VCaP (cell line): Measurements from ENCODE around the gene PFDN2.
"Not testable (repeated sequence)": the region's sequence is repeated elsewhere in the genome, so short reads cannot be mapped to it uniquely, and the experiment has no call there.

Experiments used
- H3K27ac ChIP-seq: fragments of 450-650 bp; 2 replicates; pipeline ENCODE4 v1.5.1; 2017
- CTCF ChIP-seq: fragments of 450-650 bp; conservative IDR thresholded peaks from 2 replicates; pipeline ENCODE4 v1.5.1; 2017; ENCODE audit warnings: mild to moderate bottlenecking, moderate library complexity

PFDN2 gene

DNA sequence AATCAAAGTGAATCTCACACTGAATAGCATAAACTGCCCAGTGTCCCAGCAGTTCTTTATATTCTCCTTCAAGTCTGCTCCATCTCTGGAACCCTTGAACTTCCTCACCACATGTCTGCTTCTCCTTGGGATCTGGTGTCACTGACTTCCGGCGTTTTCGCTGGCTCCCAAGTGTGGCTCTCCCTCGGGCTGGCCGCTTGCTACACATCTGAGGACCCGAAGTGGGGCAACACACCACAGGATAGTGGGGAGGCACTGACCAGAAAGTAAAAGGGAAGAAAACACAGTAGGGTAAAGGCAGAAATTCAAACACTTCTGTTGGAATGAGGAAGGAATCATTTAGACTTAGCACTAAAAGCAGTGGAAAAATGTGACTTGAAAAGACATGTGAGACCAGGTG is 5.1 kb upstream of the PFDN2 start:
- H3K27ac ChIP-seq = no peak overlapping the region
- TF ChIP-seq CTCF = no peak

DNA sequence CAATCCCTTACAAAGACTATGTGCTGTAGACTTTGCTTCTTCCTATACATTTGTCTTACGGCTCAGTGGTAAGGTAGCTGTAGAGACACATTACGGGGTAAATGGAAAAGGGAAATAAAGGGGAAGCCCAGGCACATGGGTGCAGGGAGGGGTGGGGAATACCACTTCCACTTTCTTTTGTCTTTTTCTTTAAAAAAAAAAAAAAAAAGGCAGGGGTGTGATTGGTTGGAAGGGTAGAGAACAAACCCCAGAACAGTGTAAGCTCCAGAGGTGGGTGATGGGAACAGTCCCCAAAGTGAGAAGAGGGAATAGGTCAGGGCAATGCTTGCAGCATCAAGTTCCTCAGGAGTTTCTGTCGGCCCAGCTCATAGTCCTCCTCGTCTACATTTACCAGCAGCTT is 4.0 kb upstream of the PFDN2 start:
- TF ChIP-seq CTCF = no peak
- no peak overlapping the region for H3K27ac ChIP-seq

DNA sequence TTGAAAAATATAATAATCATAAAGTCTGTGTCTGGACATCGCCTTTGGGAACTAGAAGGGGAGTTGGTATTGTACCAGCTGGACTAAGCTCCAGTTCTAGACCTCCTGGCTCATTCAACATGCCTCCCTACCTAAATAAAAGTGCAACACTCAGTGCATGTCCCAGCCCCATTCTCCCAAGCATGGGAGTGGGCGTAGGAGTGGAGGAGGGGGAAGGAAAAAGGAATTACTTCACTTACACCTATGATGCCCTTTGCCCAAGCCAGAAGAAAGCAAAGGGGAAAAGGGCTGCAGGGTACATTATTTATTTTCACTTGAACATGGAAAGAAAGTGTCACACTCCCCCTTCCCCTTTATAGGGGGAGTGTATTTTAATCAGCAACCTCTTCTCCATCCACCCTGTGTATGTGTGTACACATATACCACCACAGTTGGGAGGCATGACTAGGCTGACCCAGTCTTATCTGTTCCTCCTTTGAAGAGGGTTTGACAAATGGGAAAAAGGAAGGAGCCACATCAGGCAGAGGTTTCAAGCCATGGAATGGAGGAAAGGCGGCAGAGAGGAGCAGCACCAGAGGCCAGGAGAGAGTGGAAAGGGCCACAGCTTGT is 3.3 kb upstream of the PFDN2 start:
- TF ChIP-seq CTCF = no peak
- no peak overlapping the region for H3K27ac ChIP-seq

GRCh38 chr1:161119092-161119903 is 1.5 kb upstream of the PFDN2 start:
- peak; percentile 48 for TF ChIP-seq CTCF

DNA sequence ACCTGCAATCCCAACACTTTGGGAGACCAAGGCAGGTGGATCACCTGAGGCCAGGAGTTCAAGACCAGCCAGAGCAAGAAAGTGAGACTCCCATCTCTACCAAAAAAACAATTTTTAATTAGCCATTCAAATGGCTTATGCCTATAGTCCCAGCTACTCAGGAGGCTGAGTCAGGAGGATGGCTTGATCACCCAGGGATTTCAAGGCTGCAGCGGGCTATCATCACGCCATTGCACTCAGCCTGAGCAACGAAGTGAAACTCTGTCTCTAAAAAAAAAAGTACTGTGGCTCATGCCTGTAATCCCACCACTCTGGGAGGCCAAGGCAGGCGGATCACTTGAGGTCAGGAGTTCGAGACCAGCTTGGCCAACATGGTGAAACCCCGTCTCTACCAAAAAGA is 1.9 kb downstream of the PFDN2 start:
- not testable (repeated sequence) for H3K27ac ChIP-seq

More at GRCh38 chr1:161119092-161119903, 1.5 kb upstream of the PFDN2 start:
- H3K27ac ChIP-seq = peak overlapping the region; percentile 87

DNA sequence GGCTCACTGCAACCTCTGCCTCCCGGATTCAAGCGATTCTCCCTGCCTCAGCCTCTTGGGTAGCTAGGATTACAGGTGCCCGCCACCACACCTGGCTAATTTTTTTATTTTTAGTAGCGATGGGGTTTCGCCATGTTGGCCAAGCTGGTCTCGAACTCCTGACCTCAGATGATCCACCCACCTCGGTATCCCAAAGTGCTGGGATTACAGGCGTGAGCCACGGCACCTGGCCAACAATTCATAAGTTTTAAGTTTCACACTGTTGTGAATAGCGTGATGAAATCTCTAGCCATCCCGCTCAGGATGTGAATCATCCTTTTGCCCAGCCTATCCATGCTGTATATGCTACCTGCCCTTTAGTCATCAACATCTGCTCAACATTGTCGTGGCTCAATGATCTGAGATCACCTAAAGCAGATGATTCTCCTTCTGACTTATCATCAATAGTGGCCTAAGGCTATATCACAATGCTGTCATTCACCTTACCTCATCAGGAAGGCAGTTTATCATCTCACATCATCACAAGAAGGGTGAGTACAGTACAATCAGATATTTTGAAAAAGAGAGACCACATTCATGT is 2.6 kb downstream of the PFDN2 start:
- TF ChIP-seq CTCF = no peak
- no peak overlapping the region for H3K27ac ChIP-seq

DNA sequence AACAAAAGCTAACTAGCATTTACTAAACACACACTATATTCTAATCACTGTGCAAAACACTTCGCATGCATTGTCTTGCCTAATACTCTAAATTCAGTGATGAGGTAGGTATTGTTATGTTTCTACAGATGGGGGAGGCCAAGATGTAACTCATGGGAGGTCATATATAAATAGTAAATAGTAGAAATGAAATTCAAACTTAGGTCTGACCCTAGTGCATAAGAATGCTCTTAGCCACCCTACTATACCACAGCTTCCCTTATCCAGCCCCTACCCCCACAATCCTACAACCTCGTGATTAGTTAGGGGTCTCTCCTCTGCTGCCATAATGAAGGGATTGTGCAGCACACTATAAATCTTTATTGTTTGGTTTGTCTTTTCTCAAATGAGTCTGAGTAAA is 3.3 kb downstream of the PFDN2 start:
- TF ChIP-seq CTCF = no peak
- no peak overlapping the region for H3K27ac ChIP-seq

DNA sequence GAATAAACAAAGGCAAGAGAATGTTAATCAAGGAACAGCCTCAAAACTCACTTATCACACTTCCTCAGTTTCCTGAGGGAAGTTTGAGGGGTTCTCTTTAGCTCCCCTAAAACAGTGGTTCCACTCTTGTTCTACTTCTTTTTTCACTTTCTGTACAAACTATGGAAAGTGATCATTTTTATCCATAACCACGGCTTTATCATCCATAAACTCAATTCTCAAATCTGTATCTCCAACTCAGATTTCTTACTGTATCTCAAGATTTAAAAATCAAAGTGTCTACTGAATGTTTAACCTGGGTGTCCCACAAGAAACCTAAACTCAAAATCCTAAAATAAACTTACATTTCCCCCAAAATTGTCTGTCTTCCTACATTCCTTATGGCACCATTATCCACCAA is 3.9 kb downstream of the PFDN2 start:
- no peak overlapping the region for H3K27ac ChIP-seq
- no peak for TF ChIP-seq CTCF
